ENCODE measurements around the gene AGR2. TPM values are rescaled to one million over a fixed set of nuclear protein-coding genes. Genes with fewer than 3 reads are reported as not detected.

Gene AGR2
- total RNA-seq, 1 experiment from 2014 or later, result 0.93 TPM

GRCh38 chr7:16813232-16813616, 8.4 kb upstream of the AGR2 start:
- Histone ChIP-seq H3K9ac (ENCODE audit: low read length) (no peak overlapping the region), H3K4me2 (ENCODE audit: low read length) (no peak overlapping the region), H3K4me1 (ENCODE audit: control insufficient read depth in 1 of 2, insufficient read depth in 2 of 2, low read length in 2 of 2) (peaks cover 0 to 9% of the 10 kb centered on the region in 2 experiments; a peak in 2 of 4 replicates), H3K36me3 (ENCODE audit: control insufficient read depth in 1 of 2, insufficient read depth in 2 of 2, low read length in 2 of 2) (no peaks in the 10 kb centered on the region), H3K9me2 (ENCODE audit: insufficient read depth) (peaks cover 3% of the 10 kb centered on the region), H3K9me3 (ENCODE audit: control insufficient read depth in 1 of 2, insufficient read depth in 1 of 2, low read depth in 1 of 2, low read length in 2 of 2) (no peaks in the 10 kb centered on the region; a peak in 1 of 4 replicates), H3K27ac (ENCODE audit: low read depth, low read length) (no peak overlapping the region), H3K27me3 (ENCODE audit: insufficient read depth, low read length) (no peaks in the 10 kb centered on the region), H3K79me2 (ENCODE audit: insufficient read depth, low read length) (no peaks in the 10 kb centered on the region), H2AFZ (ENCODE audit: low read depth, low read length, poor library complexity, severe bottlenecking) (no peak overlapping the region), H4K20me1 (ENCODE audit: insufficient read depth) (no peaks in the 10 kb centered on the region), H3K4me3 (replicated peaks in 1 of 2; ENCODE audit: low read depth in 1 of 2, low read length in 2 of 2) (no peak overlapping the region)
- ATAC-seq, result no peak
- no TSS peak for BruUV-seq (replicated peaks)
- DNase-seq (ENCODE audit: low read depth, low spot score), result no peak
- intact Hi-C loops (cut with micrococcal nuclease), result no loop called here
- no peak for TF ChIP-seq SRF (IDR thresholded peaks at IDR 0.05; ENCODE audit: low read depth)
- no peak for TF ChIP-seq JUND (IDR thresholded peaks at IDR 0.05)
- no peak for TF ChIP-seq EGR1 (IDR thresholded peaks at IDR 0.05; ENCODE audit: low read depth)
- TF ChIP-seq REST (IDR thresholded peaks at IDR 0.05; ENCODE audit: low read depth), result no peak
- no peak for TF ChIP-seq ZFX (IDR thresholded peaks at IDR 0.05)
- TF ChIP-seq ATF3 (IDR thresholded peaks at IDR 0.05), result no peak
- TF ChIP-seq YY1 (IDR thresholded peaks at IDR 0.05; ENCODE audit: extremely low read depth, insufficient replicate concordance, low read depth, low read length), result no peak
- no peak for TF ChIP-seq ELF1 (IDR thresholded peaks at IDR 0.05; ENCODE audit: borderline replicate concordance, low read depth)
- no peak for TF ChIP-seq CBX3 (IDR thresholded peaks at IDR 0.05; ENCODE audit: low read depth)
- TF ChIP-seq FOSL1 (IDR thresholded peaks at IDR 0.05; ENCODE audit: low read depth), result no peak
- TF ChIP-seq POLR2A (IDR thresholded peaks at IDR 0.05; ENCODE audit: borderline replicate concordance, extremely low read depth, insufficient read depth, insufficient read length), result no peak
- no peak for TF ChIP-seq ZBTB33 (IDR thresholded peaks at IDR 0.05; ENCODE audit: extremely low read depth, insufficient replicate concordance, low read length)
- no peak for TF ChIP-seq CEBPB (IDR thresholded peaks at IDR 0.05; ENCODE audit: low read depth)
- no peak for TF ChIP-seq EZH2 (IDR thresholded peaks at IDR 0.05)
- TF ChIP-seq TCF7L2 (IDR thresholded peaks at IDR 0.05; ENCODE audit: borderline replicate concordance, extremely low read depth, insufficient read depth, insufficient read length), result no peak
- TF ChIP-seq EZH2phosphoT487 (IDR thresholded peaks at IDR 0.05; ENCODE audit: borderline replicate concordance), result no peak
- TF ChIP-seq SIN3A (IDR thresholded peaks at IDR 0.05; ENCODE audit: low read depth), result no peak
- no peak for TF ChIP-seq POLR2AphosphoS5 (IDR thresholded peaks at IDR 0.05; ENCODE audit: low read depth, low read length)
- CTCF ChIA-PET, result interaction anchor here (1.5 kb wide), 1 partner anchor 12 kb away, joined by 6 read pairs; no protein-coding TSS in a partner anchor
- POLR2A ChIA-PET, result no interaction called here
- RAD21 ChIA-PET (ENCODE audit: low non-redundant PET in 1 of 2, low total read pairs in 2 of 2, uncharacterized antibody in 2 of 2, unreplicated experiment in 2 of 2), result no interaction called here
